HEK293 (cell line): ENCODE measurements around the gene CNBP.

ENCODE experiments used
- RBAK ChIP-seq: fragments of 450-650 bp; formaldehyde crosslinking; IDR thresholded peaks from 2 replicates; pipeline ENCODE4 v1.5.1; 2016; ENCODE audit warnings: missing biosample characterization, missing genetic modification characterization
- SCRT1 ChIP-seq: fragments of 450-650 bp; formaldehyde crosslinking; IDR thresholded peaks from 2 replicates; pipeline ENCODE4 v1.5.1; 2016; ENCODE audit warnings: missing biosample characterization, missing genetic modification characterization, borderline replicate concordance
- ZNF146 ChIP-seq: fragments of 450-650 bp; formaldehyde crosslinking; IDR thresholded peaks from 2 replicates; pipeline ENCODE4 v1.5.1; 2016; ENCODE audit warnings: missing biosample characterization, missing genetic modification characterization
- ZNF239 ChIP-seq: fragments of 450-650 bp; formaldehyde crosslinking; IDR thresholded peaks from 2 replicates; pipeline ENCODE4 v1.5.1; 2016; ENCODE audit warnings: missing biosample characterization, missing genetic modification characterization
- ZNF354C ChIP-seq: fragments of 450-650 bp; formaldehyde crosslinking; IDR thresholded peaks from 2 replicates; pipeline ENCODE4 v1.5.1; 2016; ENCODE audit warnings: missing biosample characterization, missing genetic modification characterization, low read depth, borderline replicate concordance
- TF ChIP-seq, protein P1 (sequence below): fragments of 450-650 bp; formaldehyde crosslinking; IDR thresholded peaks from 2 replicates; pipeline ENCODE4 v1.5.1; 2016; ENCODE audit warnings: missing biosample characterization, missing genetic modification characterization
- TF ChIP-seq, protein P2 (sequence below): fragments of 450-650 bp; formaldehyde crosslinking; IDR thresholded peaks from 2 replicates; pipeline ENCODE4; 2016; ENCODE audit warnings: missing biosample characterization, missing genetic modification characterization
- TF ChIP-seq, protein P3 (sequence below): fragments of 450-650 bp; formaldehyde crosslinking; IDR thresholded peaks from 2 replicates; pipeline ENCODE4 v1.5.1; 2016; ENCODE audit warnings: missing biosample characterization, missing genetic modification characterization

DNA sequence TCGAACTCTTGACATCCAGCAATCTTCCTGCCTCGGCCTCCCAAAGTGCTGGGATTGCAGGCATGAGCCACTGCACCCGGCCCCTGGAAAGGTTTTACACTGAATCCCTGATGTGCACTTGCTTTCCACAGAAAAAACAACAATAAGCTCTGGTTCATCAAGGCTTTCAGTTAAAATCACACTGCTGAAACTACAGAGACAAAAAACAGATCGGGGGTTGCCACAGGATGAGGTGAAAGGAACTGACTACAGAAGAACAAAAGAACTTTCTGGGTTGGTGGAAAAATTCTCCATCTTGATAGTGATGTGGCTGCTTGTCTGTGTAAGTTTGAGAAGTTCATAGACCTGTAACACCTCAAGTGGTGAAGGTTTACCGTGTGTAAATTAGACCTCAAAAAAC lies 65.0 kb downstream of the CNBP start:
- TF ChIP-seq, protein P1, sequence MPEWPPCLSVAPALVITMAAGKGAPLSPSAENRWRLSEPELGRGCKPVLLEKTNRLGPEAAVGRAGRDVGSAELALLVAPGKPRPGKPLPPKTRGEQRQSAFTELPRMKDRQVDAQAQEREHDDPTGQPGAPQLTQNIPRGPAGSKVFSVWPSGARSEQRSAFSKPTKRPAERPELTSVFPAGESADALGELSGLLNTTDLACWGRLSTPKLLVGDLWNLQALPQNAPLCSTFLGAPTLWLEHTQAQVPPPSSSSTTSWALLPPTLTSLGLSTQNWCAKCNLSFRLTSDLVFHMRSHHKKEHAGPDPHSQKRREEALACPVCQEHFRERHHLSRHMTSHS (tag by site-specific recombination): no peak
- TF ChIP-seq RBAK (tag by site-specific recombination) (no peak), ZNF354C (tag by site-specific recombination) (no peak), ZNF239 (tag by site-specific recombination) (no peak), ZNF146 (no peak), SCRT1 (tag by site-specific recombination) (no peak)
- TF ChIP-seq, protein P2, sequence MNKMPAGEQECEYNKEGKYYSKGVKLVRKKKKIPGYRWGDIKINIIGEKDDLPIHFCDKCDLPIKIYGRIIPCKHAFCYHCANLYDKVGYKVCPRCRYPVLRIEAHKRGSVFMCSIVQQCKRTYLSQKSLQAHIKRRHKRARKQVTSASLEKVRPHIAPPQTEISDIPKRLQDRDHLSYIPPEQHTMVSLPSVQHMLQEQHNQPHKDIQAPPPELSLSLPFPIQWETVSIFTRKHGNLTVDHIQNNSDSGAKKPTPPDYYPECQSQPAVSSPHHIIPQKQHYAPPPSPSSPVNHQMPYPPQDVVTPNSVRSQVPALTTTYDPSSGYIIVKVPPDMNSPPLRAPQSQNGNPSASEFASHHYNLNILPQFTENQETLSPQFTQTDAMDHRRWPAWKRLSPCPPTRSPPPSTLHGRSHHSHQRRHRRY: no peak
- TF ChIP-seq, protein P3, sequence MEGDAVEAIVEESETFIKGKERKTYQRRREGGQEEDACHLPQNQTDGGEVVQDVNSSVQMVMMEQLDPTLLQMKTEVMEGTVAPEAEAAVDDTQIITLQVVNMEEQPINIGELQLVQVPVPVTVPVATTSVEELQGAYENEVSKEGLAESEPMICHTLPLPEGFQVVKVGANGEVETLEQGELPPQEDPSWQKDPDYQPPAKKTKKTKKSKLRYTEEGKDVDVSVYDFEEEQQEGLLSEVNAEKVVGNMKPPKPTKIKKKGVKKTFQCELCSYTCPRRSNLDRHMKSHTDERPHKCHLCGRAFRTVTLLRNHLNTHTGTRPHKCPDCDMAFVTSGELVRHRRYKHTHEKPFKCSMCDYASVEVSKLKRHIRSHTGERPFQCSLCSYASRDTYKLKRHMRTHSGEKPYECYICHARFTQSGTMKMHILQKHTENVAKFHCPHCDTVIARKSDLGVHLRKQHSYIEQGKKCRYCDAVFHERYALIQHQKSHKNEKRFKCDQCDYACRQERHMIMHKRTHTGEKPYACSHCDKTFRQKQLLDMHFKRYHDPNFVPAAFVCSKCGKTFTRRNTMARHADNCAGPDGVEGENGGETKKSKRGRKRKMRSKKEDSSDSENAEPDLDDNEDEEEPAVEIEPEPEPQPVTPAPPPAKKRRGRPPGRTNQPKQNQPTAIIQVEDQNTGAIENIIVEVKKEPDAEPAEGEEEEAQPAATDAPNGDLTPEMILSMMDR: no peak
